IPS-20b (cell line): ENCODE measurements around the gene HPGDS.
"Not testable (repeated sequence)": the region's sequence is repeated elsewhere in the genome, so short reads cannot be mapped to it uniquely, and the experiment has no call there.

Experiments
- H3K27ac ChIP-seq: one replicate; pipeline ENCODE4 v1.5.1; 2013; ENCODE audit warnings: low read length
- H3K27me3 ChIP-seq: 2 replicates; pipeline ENCODE4 v1.6.1; 2013; ENCODE audit warnings: mild to moderate bottlenecking, low read length, inconsistent platforms; ENCODE audit not compliant: insufficient read depth
- H3K36me3 ChIP-seq: 2 replicates; pipeline ENCODE4 v1.6.1; 2013; ENCODE audit warnings: low read depth, mild to moderate bottlenecking, inconsistent platforms, low read length, moderate library complexity; ENCODE audit not compliant: insufficient read depth
- H3K4me1 ChIP-seq: 2 replicates; pipeline ENCODE4 v1.6.1; 2013; ENCODE audit warnings: mild to moderate bottlenecking, control low read depth, inconsistent platforms, low read length, moderate library complexity; ENCODE audit not compliant: insufficient read depth
- H3K4me3 ChIP-seq: 2 replicates; pipeline ENCODE4 v1.5.1; 2013; ENCODE audit warnings: mild to moderate bottlenecking, low read length, inconsistent platforms
- H3K9ac ChIP-seq: 2 replicates; pipeline ENCODE4 v1.6.1; 2013; ENCODE audit warnings: low read depth, mild to moderate bottlenecking, inconsistent platforms, low read length, moderate library complexity
- H3K9me3 ChIP-seq: 2 replicates; pipeline ENCODE4 v1.6.1; 2013; ENCODE audit warnings: mild to moderate bottlenecking, low read depth, low read length, inconsistent platforms; ENCODE audit not compliant: insufficient read depth

The HPGDS gene

DNA sequence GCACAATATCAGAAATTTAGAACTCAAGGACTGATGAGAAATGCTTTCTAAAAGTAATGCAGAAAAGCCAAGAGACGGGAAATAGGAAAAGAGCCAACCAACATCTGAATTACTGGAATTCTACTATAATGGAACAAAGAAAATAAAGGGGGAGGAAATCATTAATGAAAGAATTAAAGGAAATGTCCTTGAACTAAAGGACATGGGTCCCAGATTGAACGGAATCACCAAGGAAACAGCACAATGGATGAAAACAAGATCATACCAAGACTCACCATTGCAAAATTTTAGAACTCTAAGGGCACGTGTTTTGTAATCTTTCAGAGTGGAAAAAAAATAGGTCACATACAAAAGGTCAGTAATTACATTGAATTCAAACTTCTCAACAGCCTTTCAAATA lies 35.9 kb downstream of the HPGDS start:
- no peak overlapping the region for H3K4me3 ChIP-seq
- no peak overlapping the region for H3K27ac ChIP-seq
- H3K9me3 ChIP-seq, result no peaks in the 10 kb centered on the region
- no peak overlapping the region for H3K9ac ChIP-seq
- H3K27me3 ChIP-seq, result no peaks in the 10 kb centered on the region
- no peaks in the 10 kb centered on the region for H3K4me1 ChIP-seq
- H3K36me3 ChIP-seq, result no peaks in the 10 kb centered on the region

DNA sequence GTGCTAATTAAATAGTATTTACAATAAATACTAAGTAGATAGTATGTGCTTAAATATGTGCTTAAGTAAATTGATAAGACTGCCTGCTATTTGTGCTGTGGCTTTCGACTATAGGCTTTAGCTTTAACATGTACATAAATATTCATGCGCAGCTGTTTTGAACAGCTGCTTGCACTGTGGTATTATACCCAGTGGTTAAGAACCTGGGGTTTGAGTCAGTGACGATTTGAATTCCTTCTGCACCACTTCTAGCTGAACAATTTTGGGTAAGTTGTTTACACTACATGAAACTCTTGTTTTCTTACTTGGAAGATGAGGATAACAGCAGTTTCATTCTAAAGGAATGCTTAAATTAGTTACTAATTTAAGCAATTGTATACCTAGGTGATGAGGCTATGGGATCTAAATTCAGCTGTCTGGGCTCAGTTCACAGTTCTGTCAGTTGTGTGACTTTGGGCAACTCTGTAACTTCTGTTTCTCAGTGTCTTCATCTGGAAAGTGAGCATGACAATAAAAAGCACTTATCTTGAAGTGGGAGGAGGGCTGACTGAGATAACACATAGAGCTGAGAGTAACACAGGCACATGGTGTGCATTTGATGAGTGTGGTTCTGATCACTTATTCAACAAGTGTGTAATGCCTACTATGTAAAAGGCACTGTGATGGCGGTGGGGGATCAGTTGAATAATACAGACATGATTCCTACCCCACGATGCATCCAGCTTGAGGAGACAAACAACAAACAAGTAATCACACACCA lies 37.0 kb downstream of the HPGDS start:
- H3K4me1 ChIP-seq, result no peaks in the 10 kb centered on the region
- no peak overlapping the region for H3K9ac ChIP-seq
- no peaks in the 10 kb centered on the region for H3K27me3 ChIP-seq
- no peaks in the 10 kb centered on the region for H3K36me3 ChIP-seq
- H3K4me3 ChIP-seq, result no peak overlapping the region
- H3K27ac ChIP-seq, result no peak overlapping the region
- H3K9me3 ChIP-seq, result no peaks in the 10 kb centered on the region

DNA sequence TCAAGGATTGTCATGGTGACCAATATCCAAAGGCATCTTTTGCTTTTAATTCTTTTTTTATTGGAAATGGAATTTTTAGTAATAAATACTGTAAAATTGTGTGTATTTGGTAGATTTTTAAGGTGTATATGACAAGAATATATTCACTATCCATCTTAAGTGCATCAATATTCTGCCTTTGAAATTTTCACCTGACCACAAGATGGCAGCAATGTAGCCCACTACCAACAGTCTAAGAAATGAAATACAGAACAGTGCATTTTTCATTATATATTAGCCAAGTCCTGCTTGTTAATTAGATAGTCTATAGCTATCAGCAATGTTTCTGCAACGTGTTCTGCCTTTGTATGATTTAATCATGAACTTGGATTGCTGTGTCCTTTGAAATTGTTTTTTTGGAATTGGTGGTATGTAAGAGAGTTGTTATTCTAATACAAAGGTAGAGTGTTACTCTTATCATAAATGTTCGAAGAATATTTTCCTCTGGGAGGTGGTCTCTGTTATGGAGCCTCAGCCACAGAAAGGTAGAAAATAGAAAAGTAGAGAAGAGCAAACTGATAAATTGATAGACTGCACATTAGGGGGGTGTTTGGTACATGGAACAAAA lies 38.2 kb downstream of the HPGDS start:
- Histone ChIP-seq H3K9me3 (no peaks in the 10 kb centered on the region), H3K9ac (no peak overlapping the region), H3K27me3 (no peaks in the 10 kb centered on the region), H3K36me3 (no peaks in the 10 kb centered on the region), H3K4me3 (no peak overlapping the region), H3K4me1 (no peaks in the 10 kb centered on the region), H3K27ac (no peak overlapping the region)

DNA sequence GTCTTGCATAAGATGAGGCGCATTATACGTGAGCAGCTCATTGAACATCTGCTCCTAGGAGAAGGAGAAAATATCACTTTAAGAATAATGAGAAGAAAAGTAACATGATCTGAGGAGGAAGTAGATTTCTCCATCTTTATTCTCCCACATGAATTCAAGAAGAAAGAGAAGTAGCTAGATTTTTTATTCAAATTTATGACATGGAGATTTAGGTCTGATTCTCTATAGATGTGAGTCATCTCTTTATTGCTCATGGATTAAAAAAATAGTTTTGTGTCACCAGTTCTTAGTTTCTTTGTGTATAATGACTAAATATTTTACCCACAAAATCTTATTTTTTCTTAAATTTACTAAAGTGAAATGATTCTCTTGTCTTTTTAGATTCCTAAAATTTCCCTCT lies 40.4 kb downstream of the HPGDS start:
- Histone ChIP-seq H3K4me1 (no peaks in the 10 kb centered on the region), H3K27me3 (no peaks in the 10 kb centered on the region), H3K27ac (no peak overlapping the region), H3K9ac (no peak overlapping the region), H3K36me3 (no peaks in the 10 kb centered on the region), H3K9me3 (no peaks in the 10 kb centered on the region), H3K4me3 (no peak overlapping the region)

DNA sequence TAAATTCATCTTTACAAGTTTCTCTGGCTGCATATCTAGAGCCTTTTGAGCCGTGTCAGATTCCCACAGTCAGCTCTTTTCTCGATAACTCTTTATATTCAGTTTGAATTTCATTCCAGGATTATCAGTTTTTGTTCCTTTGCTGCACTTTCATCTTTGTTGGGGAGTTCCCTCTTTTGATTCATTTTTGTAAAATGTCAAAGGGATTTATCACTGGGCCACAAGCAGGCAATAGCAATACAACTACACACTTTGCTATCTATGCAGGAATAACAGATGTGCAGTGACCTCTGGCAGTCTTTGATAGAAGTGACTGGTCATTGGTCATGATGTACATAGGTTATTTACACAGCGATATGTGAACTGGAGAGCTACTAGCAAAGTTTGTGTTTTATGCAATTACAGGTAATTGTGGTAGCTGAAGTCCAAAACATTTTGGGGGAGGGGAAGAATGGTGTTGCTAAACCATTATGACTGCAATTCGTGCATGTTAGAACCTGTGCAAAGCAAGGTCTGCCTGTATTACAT lies 43.8 kb downstream of the HPGDS start:
- no peaks in the 10 kb centered on the region for H3K9me3 ChIP-seq

DNA sequence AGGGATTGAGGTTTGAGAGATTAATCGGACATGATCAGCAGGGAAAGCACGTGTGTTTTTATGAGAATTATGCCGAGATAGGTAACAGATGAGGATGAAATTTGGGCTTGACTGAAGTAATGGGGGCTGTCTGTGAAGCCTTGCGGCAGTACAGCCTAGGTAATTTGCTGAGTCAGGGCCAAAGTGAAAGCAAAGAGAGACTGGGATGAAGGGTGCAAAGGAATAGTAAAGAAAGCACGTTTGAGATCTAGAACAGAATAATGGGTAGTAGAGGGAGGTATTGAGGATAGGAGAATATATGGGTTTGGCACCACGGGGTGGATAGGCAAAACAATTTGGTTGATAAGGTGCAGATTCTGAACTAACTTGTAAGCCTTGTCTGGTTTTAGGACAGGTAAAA lies 47.2 kb downstream of the HPGDS start:
- H3K27me3 ChIP-seq, H3K27ac ChIP-seq, H3K9ac ChIP-seq, H3K4me3 ChIP-seq, H3K4me1 ChIP-seq, H3K9me3 ChIP-seq: not testable (repeated sequence)
- H3K36me3 ChIP-seq, result peaks cover 23% of the 10 kb centered on the region

More for the DNA sequence above, 43.8 kb downstream of the HPGDS start:
- no peaks in the 10 kb centered on the region for H3K36me3 ChIP-seq
- H3K27ac ChIP-seq, result no peak overlapping the region
- H3K4me3 ChIP-seq, result no peak overlapping the region
- no peaks in the 10 kb centered on the region for H3K4me1 ChIP-seq
- no peaks in the 10 kb centered on the region for H3K27me3 ChIP-seq
- H3K9ac ChIP-seq, result no peak overlapping the region

DNA sequence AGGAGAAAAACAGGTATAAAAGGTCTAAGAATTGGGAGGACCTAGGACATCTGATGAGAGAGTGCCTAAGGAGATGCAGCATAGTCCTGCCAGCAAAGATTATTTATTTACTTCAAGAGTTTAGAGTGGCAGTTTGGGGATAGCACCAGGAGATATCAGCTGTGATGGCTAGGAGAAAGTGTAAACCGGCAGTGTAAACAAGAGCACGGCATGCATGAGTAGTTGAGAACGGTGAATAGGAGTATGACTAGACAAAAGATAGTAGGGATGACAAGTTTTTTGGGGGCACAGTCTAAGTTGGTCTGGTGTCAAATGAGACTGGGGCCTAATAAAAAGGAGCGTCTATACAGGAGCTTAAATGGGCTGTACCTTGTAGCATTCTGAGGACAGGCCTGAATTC lies 48.7 kb downstream of the HPGDS start:
- H3K9me3 ChIP-seq, H3K4me1 ChIP-seq, H3K4me3 ChIP-seq, H3K27ac ChIP-seq, H3K27me3 ChIP-seq, H3K9ac ChIP-seq: not testable (repeated sequence)
- H3K36me3 ChIP-seq, result peaks cover 37% of the 10 kb centered on the region

DNA sequence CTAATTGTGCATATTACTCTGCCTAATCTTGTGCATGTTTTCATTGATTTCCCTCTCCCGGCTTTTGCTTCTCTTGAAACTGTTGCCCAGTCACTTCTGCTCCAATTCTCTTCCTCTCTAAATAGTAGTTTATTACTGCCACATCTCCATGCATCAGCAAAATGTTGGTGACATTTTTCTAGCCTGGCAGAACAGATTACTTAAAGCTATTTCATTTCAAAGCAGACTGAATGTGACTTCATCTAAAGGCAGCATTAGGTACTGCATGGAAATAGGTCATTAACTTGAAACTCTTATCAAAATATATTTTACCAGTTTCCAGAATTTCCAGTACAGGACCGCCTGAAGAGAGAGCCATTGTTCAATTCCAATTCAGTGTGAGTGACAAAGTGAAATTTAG lies 52.4 kb downstream of the HPGDS start:
- Histone ChIP-seq H3K4me1 (no peaks in the 10 kb centered on the region), H3K9ac (no peak overlapping the region), H3K9me3 (no peaks in the 10 kb centered on the region), H3K4me3 (no peak overlapping the region), H3K36me3 (peaks cover 71% of the 10 kb centered on the region), H3K27me3 (no peaks in the 10 kb centered on the region), H3K27ac (no peak overlapping the region)

DNA sequence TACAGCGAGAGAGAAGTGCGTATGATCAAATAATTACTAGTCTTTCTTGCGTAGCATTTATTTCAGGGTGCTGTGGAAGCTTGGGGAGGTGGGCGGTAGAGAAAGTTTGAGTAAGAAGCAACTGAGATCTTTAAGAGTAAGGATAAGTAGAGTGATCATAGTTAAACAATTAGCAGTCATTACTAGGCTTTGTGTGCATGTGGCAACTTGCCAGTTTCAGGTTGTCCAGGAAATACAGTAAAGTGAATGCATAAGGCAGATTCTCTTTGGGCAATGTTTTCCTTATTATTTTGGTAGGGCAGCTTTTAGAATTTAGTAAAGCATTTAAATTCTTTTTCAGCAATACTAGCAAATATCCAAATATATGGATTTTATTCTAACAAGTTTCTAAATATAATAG lies 57.0 kb downstream of the HPGDS start:
- H3K9ac ChIP-seq, result no peak overlapping the region

DNA sequence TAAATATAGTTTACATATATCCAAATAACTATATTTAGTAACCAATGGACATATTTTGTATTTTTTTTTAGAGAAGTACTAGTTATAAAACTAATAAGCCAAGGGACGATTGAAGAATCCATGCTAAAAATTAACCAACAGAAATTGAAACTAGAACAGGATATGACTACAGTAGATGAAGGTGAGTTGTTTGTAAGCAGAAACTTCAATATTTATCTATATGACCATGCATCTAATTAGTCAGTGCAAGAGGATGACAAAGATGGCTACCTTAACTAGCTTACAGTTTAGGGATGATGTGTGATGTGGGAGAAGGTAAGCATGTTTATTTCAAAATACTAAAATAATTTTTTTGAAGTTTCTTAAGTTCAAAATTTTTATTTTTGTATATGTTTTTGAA lies 57.7 kb downstream of the HPGDS start:
- Histone ChIP-seq H3K4me3 (no peak overlapping the region), H3K36me3 (peaks cover 92% of the 10 kb centered on the region), H3K27me3 (no peaks in the 10 kb centered on the region), H3K4me1 (no peaks in the 10 kb centered on the region), H3K9me3 (no peaks in the 10 kb centered on the region), H3K9ac (no peak overlapping the region), H3K27ac (no peak overlapping the region)

More for the DNA sequence above, 57.0 kb downstream of the HPGDS start:
- no peaks in the 10 kb centered on the region for H3K9me3 ChIP-seq
- no peaks in the 10 kb centered on the region for H3K4me1 ChIP-seq
- H3K27ac ChIP-seq, result no peak overlapping the region
- peaks cover 90% of the 10 kb centered on the region for H3K36me3 ChIP-seq
- H3K27me3 ChIP-seq, result no peaks in the 10 kb centered on the region
- no peak overlapping the region for H3K4me3 ChIP-seq

DNA sequence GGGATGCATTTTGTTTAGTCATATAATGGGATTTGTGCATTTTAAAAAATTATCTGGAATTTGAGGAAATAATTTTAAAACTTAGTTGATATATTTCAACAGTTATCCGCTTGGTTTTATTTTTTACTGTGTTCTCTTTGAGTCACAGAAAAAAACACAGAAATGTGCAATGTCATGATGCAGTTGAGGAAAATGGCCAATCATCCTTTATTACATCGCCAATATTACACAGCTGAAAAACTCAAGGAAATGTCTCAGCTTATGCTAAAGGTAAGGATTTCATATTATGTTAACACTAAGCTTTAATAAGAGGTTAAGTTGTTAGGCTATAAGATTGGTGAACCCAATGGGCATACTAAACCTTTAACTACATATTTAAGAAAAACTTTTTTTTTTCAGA lies 63.9 kb downstream of the HPGDS start:
- no peak overlapping the region for H3K4me3 ChIP-seq
- H3K27me3 ChIP-seq, result no peaks in the 10 kb centered on the region
- H3K9me3 ChIP-seq, result no peaks in the 10 kb centered on the region
- no peaks in the 10 kb centered on the region for H3K4me1 ChIP-seq
- no peak overlapping the region for H3K9ac ChIP-seq
- no peak overlapping the region for H3K27ac ChIP-seq
- H3K36me3 ChIP-seq, result peaks cover 94% of the 10 kb centered on the region

DNA sequence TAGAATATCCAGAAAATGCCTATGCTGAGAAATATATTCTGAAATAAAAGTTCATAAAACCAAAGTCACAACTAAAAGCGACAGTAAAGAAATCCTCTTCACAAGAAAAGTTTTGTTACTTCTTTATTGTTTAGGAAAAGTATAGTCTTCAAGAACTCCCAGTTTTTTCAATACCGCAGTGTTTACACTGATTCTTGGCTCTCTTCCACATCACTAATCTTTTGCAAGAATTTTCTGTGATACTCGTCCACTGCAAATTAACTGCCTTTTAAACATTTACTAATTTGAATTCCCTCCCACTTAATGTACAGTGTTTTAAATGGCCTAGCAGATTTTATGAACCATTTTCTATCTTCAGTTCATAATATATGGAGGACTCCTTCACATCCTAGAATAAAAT lies 65.1 kb downstream of the HPGDS start:
- Histone ChIP-seq H3K9me3 (no peaks in the 10 kb centered on the region), H3K36me3 (peaks cover 94% of the 10 kb centered on the region), H3K9ac (no peak overlapping the region), H3K4me1 (no peaks in the 10 kb centered on the region), H3K27ac (no peak overlapping the region), H3K4me3 (no peak overlapping the region), H3K27me3 (no peaks in the 10 kb centered on the region)
